Endodermal cell (in vitro differentiated cells): Measurements from ENCODE around the gene STARD8. TPM values are rescaled to one million over a fixed set of nuclear protein-coding genes. Genes with fewer than 3 reads are reported as not detected.
"Not testable (repeated sequence)": the region's sequence is repeated elsewhere in the genome, so short reads cannot be mapped to it uniquely, and the experiment has no call there.

Experiments used
- DNase-seq: peaks from one replicate; pipeline ENCODE4 v3.0.0-alpha.2; 2017
- H3K27ac ChIP-seq: 2 replicates; pipeline ENCODE4 v1.5.1; 2013; ENCODE audit warnings: mild to moderate bottlenecking, low read depth, low read length, moderate library complexity
- H3K27me3 ChIP-seq: 2 replicates; pipeline ENCODE4 v1.6.1; 2013; ENCODE audit warnings: mild to moderate bottlenecking, low read length, moderate library complexity; ENCODE audit not compliant: insufficient read depth, control insufficient read depth, poor library complexity, severe bottlenecking
- H3K36me3 ChIP-seq: 2 replicates; pipeline ENCODE4 v1.7.0; 2013; ENCODE audit warnings: mild to moderate bottlenecking, low read length, moderate library complexity; ENCODE audit not compliant: control insufficient read depth, insufficient read depth
- H3K4me1 ChIP-seq: one replicate; pipeline ENCODE4 v1.7.0; 2013; ENCODE audit warnings: low read length; ENCODE audit not compliant: control insufficient read depth, insufficient read depth
- H3K4me3 ChIP-seq: 2 replicates; pipeline ENCODE4 v1.5.1; 2013; ENCODE audit warnings: mild to moderate bottlenecking, low read length, moderate library complexity
- H3K9ac ChIP-seq: 2 replicates; pipeline ENCODE4 v1.6.1; 2013; ENCODE audit warnings: mild to moderate bottlenecking, low read length, moderate library complexity; ENCODE audit not compliant: poor library complexity, severe bottlenecking; ENCODE audit errors: extremely low read depth
- H3K9me3 ChIP-seq: 2 replicates; pipeline ENCODE4 v1.6.1; 2013; ENCODE audit warnings: mild to moderate bottlenecking, low read length, moderate library complexity; ENCODE audit not compliant: control insufficient read depth
- H3K27ac Mint-ChIP-seq: 2 replicates; pipeline ENCODE4 v1.8.0; 2020; ENCODE audit warnings: mixed read lengths
- H3K27me3 Mint-ChIP-seq: 2 replicates; pipeline ENCODE4 v1.8.0; 2021; ENCODE audit warnings: mild to moderate bottlenecking, mixed read lengths; ENCODE audit not compliant: insufficient read depth
- H3K36me3 Mint-ChIP-seq: 2 replicates; pipeline ENCODE4 v1.8.0; 2020; ENCODE audit warnings: low read depth, mixed read lengths
- H3K4me1 Mint-ChIP-seq: 2 replicates; pipeline ENCODE4 v1.8.0; 2020; ENCODE audit warnings: mixed read lengths
- H3K4me3 Mint-ChIP-seq: 2 replicates; pipeline ENCODE4 v1.8.0; 2020; ENCODE audit warnings: mild to moderate bottlenecking, moderate library complexity, mixed read lengths
- H3K9me3 Mint-ChIP-seq: 2 replicates; pipeline ENCODE4 v1.8.0; 2020; ENCODE audit warnings: mild to moderate bottlenecking, mixed read lengths
- WGBS, 2 experiments: methylation state at CpG; one replicate each; pipeline versions ENCODE4 v1.1.5 to v1.1.7; 2013; ENCODE audit warnings: missing lambda C conversion rate in 2 of 2, mixed read lengths in 1 of 2; ENCODE audit not compliant: insufficient coverage in 1 of 2, insufficient read length in 1 of 2; 5-methylcytosine and 5-hydroxymethylcytosine counted together
- total RNA-seq, 2 donors: library from RNA; stranded (reverse); fragmentation: NEBNext Ultra II Directional in 1 of 2; extraction: Animal tissue kit (Norgen Biotek cat#: 25700) in 1 of 2; gene quantifications; 2 replicates in 1 of 2; 3 replicates in 1 of 2; pipeline ENCODE4 v1.2.1, GENCODE V29; 2021
- TF ChIP-seq, protein P1 (sequence below): fragments of 200-600 bp; sonication (generic); conservative IDR thresholded peaks from 2 replicates; pipeline ENCODE4 v1.5.0; 2021; ENCODE audit warnings: antibody characterized with exemption, mild to moderate bottlenecking

Gene STARD8
- total RNA-seq, 2 donors from 2014 or later = 1.5 to 1.8 TPM

DNA sequence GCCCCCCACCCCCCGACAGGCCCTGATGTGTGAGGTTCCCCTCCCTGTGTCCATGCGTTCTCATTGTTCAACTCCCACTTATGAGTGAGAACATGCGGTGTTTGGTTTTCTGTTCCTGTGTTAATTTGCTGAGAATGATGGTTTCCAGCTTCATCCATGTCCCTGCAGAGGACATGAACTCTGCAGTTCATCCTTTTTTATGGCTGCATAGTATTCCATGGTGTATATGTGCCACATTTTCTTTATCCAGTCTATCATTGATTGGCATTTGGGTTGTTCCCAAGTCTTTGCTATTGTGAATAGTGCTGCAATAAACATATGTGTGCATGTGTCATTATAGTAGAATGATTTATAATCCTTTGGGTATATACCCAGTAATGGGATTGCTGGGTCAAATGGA is 32.7 kb upstream of the STARD8 start:
- H3K4me3 Mint-ChIP-seq, H3K9ac ChIP-seq, H3K27ac ChIP-seq, H3K4me3 ChIP-seq, H3K36me3 Mint-ChIP-seq, DNase-seq, H3K36me3 ChIP-seq, H3K4me1 Mint-ChIP-seq, H3K9me3 ChIP-seq, H3K27me3 ChIP-seq, H3K27me3 Mint-ChIP-seq, H3K4me1 ChIP-seq, H3K27ac Mint-ChIP-seq: not testable (repeated sequence)
- WGBS, 2 experiments = 100% methylated on average over 1 of the region's 3 CpGs; no CpG with 5 or more reads in 1 of the 2 experiments
- peaks cover 33% of the 10 kb centered on the region for H3K9me3 Mint-ChIP-seq

DNA sequence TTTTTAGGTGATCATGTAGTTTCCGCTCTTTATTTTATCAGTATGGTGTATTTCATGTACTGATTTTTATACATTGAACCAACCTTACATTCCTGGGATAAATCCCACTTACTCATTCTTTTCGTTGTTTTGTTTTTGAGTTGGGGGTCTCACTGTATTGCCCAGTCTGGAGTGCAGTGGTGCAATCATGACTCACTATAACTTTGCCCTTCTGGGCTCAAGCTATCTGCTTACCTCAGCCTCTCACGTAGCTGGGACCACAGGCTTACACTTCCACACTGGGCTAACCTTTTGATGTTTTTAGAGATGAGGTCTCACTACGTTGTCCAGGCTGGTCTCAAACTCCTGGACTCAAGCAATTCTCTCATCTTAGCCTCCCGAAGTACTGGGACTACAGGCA is 19.5 kb upstream of the STARD8 start:
- H3K4me1 ChIP-seq = no peaks in the 10 kb centered on the region
- no peak overlapping the region for H3K4me3 ChIP-seq
- H3K9ac ChIP-seq = no peak overlapping the region
- DNase-seq = no peak
- H3K27me3 ChIP-seq = no peaks in the 10 kb centered on the region
- no peak overlapping the region for H3K27ac Mint-ChIP-seq
- no peaks in the 10 kb centered on the region for H3K4me1 Mint-ChIP-seq
- no peak overlapping the region for H3K4me3 Mint-ChIP-seq
- H3K36me3 Mint-ChIP-seq = no peaks in the 10 kb centered on the region
- H3K9me3 Mint-ChIP-seq = peaks cover 47% of the 10 kb centered on the region
- no peaks in the 10 kb centered on the region for H3K36me3 ChIP-seq
- TF ChIP-seq, protein P1, sequence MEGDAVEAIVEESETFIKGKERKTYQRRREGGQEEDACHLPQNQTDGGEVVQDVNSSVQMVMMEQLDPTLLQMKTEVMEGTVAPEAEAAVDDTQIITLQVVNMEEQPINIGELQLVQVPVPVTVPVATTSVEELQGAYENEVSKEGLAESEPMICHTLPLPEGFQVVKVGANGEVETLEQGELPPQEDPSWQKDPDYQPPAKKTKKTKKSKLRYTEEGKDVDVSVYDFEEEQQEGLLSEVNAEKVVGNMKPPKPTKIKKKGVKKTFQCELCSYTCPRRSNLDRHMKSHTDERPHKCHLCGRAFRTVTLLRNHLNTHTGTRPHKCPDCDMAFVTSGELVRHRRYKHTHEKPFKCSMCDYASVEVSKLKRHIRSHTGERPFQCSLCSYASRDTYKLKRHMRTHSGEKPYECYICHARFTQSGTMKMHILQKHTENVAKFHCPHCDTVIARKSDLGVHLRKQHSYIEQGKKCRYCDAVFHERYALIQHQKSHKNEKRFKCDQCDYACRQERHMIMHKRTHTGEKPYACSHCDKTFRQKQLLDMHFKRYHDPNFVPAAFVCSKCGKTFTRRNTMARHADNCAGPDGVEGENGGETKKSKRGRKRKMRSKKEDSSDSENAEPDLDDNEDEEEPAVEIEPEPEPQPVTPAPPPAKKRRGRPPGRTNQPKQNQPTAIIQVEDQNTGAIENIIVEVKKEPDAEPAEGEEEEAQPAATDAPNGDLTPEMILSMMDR = no peak
- 89% methylated on average over 3 of the region's 5 CpGs; no CpG with 5 or more reads in 1 of the 2 experiments for WGBS, 2 experiments
- no peaks in the 10 kb centered on the region for H3K27me3 Mint-ChIP-seq
- H3K27ac ChIP-seq = no peak overlapping the region
- H3K9me3 ChIP-seq = no peaks in the 10 kb centered on the region

DNA sequence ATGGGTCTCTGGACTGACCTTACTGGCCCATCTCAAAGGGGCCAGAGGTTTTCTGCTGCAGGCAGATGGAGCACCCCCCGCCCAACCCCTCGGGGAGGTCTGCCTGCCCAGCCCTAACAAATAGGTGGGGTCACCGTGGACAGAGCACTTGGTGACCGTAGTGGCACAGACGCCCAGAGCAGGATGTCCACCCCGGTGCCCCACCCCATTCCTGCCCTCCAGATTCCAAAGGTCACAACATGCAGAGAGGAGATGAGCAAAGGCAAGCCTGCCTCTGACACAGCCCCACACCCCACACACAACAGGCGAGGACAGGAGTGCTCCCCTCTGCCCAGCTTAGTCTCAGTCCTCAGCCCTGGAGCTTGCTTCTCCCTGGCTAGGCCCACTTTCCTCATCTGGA is 17.5 kb upstream of the STARD8 start:
- DNase-seq, H3K27ac Mint-ChIP-seq, H3K27ac ChIP-seq, H3K27me3 ChIP-seq, H3K27me3 Mint-ChIP-seq, H3K9me3 ChIP-seq, H3K4me3 Mint-ChIP-seq, H3K36me3 ChIP-seq, H3K4me1 ChIP-seq, H3K4me1 Mint-ChIP-seq, H3K9ac ChIP-seq, H3K36me3 Mint-ChIP-seq, H3K4me3 ChIP-seq: not testable (repeated sequence)
- 95% methylated on average over 3 of the region's 7 CpGs; no CpG with 5 or more reads in 1 of the 2 experiments for WGBS, 2 experiments
- peaks cover 43% of the 10 kb centered on the region for H3K9me3 Mint-ChIP-seq

DNA sequence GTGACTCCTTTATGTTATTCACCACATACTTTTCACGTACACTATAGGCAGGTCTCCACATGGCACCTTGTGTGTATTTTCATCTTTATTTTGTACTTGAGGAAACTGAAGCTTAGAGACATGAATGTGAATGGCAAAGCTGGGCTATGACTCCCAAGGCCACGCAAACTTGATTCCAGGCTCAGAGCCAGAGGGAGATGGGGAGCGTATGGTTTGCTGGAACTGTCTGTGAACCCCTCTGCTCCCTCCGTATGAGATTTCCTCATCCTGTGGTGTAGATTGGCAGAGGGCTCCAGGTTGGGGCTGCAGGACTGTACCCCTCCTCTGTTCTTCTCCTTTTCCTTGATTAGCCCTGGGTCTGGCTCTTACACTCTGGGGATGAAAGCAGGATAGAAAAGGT is 16.1 kb upstream of the STARD8 start:
- peaks cover 42% of the 10 kb centered on the region for H3K9me3 Mint-ChIP-seq
- Histone ChIP-seq H3K27me3 (no peaks in the 10 kb centered on the region), H3K4me3 (no peak overlapping the region), H3K36me3 (no peaks in the 10 kb centered on the region), H3K27ac (no peak overlapping the region), H3K9ac (no peak overlapping the region), H3K4me1 (no peaks in the 10 kb centered on the region), H3K9me3 (no peaks in the 10 kb centered on the region)
- no peak overlapping the region for H3K27ac Mint-ChIP-seq
- no peak for DNase-seq
- no peaks in the 10 kb centered on the region for H3K36me3 Mint-ChIP-seq
- no peak overlapping the region for H3K4me3 Mint-ChIP-seq
- TF ChIP-seq, protein P1 = no peak
- 98% methylated on average over 3 of the region's 4 CpGs; no CpG with 5 or more reads in 1 of the 2 experiments for WGBS, 2 experiments
- no peaks in the 10 kb centered on the region for H3K4me1 Mint-ChIP-seq
- no peaks in the 10 kb centered on the region for H3K27me3 Mint-ChIP-seq
